OCI-LY1 (cell line): Measurements from ENCODE around the gene SLC1A3.

Experiments used
- H2AFZ ChIP-seq: fragments of 200-600 bp; sonication (generic), shearing (Covaris generic); 2 replicates; pipeline ENCODE4 v1.6.0; 2014; ENCODE audit warnings: antibody characterized with exemption, mild to moderate bottlenecking, low read length
- H3F3A ChIP-seq: fragments of 200-600 bp; sonication (generic), shearing (Covaris generic); 2 replicates; pipeline ENCODE4 v1.6.0; 2014; ENCODE audit warnings: mild to moderate bottlenecking, antibody characterized with exemption, low read length, moderate library complexity; ENCODE audit not compliant: insufficient read depth
- H3K27ac ChIP-seq: fragments of 200-600 bp; sonication (generic); 2 replicates; pipeline ENCODE4 v1.5.1; 2014; ENCODE audit warnings: low read length, mixed run types, mild to moderate bottlenecking, low read depth; ENCODE audit not compliant: poor library complexity, severe bottlenecking
- H3K27me3 ChIP-seq: fragments of 200-600 bp; sonication (generic); 2 replicates; pipeline ENCODE4 v1.6.0; 2014; ENCODE audit warnings: antibody characterized with exemption, mild to moderate bottlenecking, low read length, moderate library complexity; ENCODE audit not compliant: insufficient read depth
- H3K36me3 ChIP-seq: fragments of 200-600 bp; sonication (generic); 2 replicates; pipeline ENCODE4 v1.6.1; 2014; ENCODE audit warnings: mild to moderate bottlenecking, antibody characterized with exemption, low read length, moderate library complexity, mixed read lengths; ENCODE audit not compliant: insufficient read depth
- H3K4me1 ChIP-seq: fragments of 200-600 bp; sonication (generic); 2 replicates; pipeline ENCODE4 v1.5.1; 2014; ENCODE audit warnings: mild to moderate bottlenecking, low read length, moderate library complexity; ENCODE audit not compliant: insufficient read depth, severe bottlenecking
- H3K4me2 ChIP-seq: fragments of 200-600 bp; sonication (generic), shearing (Covaris generic); 2 replicates; pipeline ENCODE4 v1.6.1; 2014; ENCODE audit warnings: low read length
- H3K4me3 ChIP-seq: fragments of 200-600 bp; sonication (generic); 2 replicates; pipeline ENCODE4 v1.5.1; 2014; ENCODE audit warnings: low read length, low read depth, mild to moderate bottlenecking, mixed read lengths; ENCODE audit not compliant: poor library complexity, severe bottlenecking
- H3K79me2 ChIP-seq: fragments of 200-600 bp; shearing (Covaris generic); 2 replicates; pipeline ENCODE4 v1.6.1; 2016; ENCODE audit warnings: mixed run types, low read length, mixed read lengths; ENCODE audit not compliant: insufficient read depth
- H3K9ac ChIP-seq: fragments of 200-600 bp; sonication (generic), shearing (Covaris generic); 2 replicates; pipeline ENCODE4 v1.6.1; 2014; ENCODE audit warnings: mild to moderate bottlenecking, low read length, mixed read lengths
- H3K9me2 ChIP-seq: fragments of 200-600 bp; sonication (generic), shearing (Covaris generic); 2 replicates; pipeline ENCODE4 v1.6.1; 2014; ENCODE audit warnings: low read depth, mild to moderate bottlenecking, low read length, mixed read lengths
- H3K9me3 ChIP-seq: fragments of 200-600 bp; shearing (Covaris generic); 2 replicates; pipeline ENCODE4 v1.6.1; 2014; ENCODE audit warnings: low read length, mixed read lengths
- H4K20me1 ChIP-seq: fragments of 200-600 bp; sonication (generic), shearing (Covaris generic); 2 replicates; pipeline ENCODE4 v1.6.0; 2016; ENCODE audit warnings: mild to moderate bottlenecking, low read length; ENCODE audit not compliant: insufficient read depth
- CTCF ChIP-seq: fragments of 200-600 bp; sonication (generic), shearing (Covaris generic); IDR thresholded peaks from 2 replicates; pipeline ENCODE4 v1.5.1; 2017; ENCODE audit warnings: mild to moderate bottlenecking, antibody characterized with exemption, low read length, moderate library complexity, mixed read lengths
- EZH2 ChIP-seq: fragments of 200-600 bp; sonication (generic), shearing (Covaris generic); IDR thresholded peaks from 2 replicates; pipeline ENCODE4 v1.8.0; 2017; ENCODE audit warnings: borderline replicate concordance, mixed run types, mild to moderate bottlenecking, antibody characterized with exemption, low read length, moderate library complexity, mixed read lengths

Gene SLC1A3

GRCh38 chr5:36638056-36638455, 31.6 kb downstream of the SLC1A3 start:
- no peaks in the 10 kb centered on the region for H3K79me2 ChIP-seq
- H3K36me3 ChIP-seq = no peaks in the 10 kb centered on the region
- no peak overlapping the region for H3K9ac ChIP-seq
- no peaks in the 10 kb centered on the region for H3K9me3 ChIP-seq
- no peaks in the 10 kb centered on the region for H3K27me3 ChIP-seq
- no peaks in the 10 kb centered on the region for H4K20me1 ChIP-seq
- no peak overlapping the region for H3K27ac ChIP-seq
- H3K4me2 ChIP-seq = no peak overlapping the region
- H3F3A ChIP-seq = no peaks in the 10 kb centered on the region
- H3K4me1 ChIP-seq = no peaks in the 10 kb centered on the region
- no peaks in the 10 kb centered on the region for H3K9me2 ChIP-seq
- no peak overlapping the region for H3K4me3 ChIP-seq
- no peak for TF ChIP-seq EZH2
- no peak for TF ChIP-seq CTCF
- H2AFZ ChIP-seq = no peak overlapping the region

DNA sequence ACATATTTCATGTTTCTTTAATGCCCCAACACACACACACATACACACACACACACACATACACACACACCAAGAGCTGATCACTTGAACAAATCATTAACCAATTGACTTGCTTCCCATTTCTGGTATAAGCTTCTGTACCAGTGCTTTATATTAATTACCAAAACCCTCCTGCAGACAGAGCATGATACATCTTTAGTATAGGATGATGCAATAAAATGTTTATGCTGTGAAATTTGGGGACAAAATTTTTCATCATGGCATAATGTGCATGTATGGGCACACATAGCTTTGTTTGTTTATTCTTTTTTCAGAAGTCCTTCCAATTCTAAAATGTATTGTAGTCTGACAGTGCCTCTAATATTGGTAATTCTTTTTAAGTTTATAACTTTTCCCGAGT, 34.5 kb downstream of the SLC1A3 start:
- Histone ChIP-seq H3K9me3 (no peaks in the 10 kb centered on the region), H3K9me2 (no peaks in the 10 kb centered on the region), H3K4me3 (no peak overlapping the region), H3K27ac (no peak overlapping the region), H3K9ac (no peak overlapping the region), H4K20me1 (no peaks in the 10 kb centered on the region), H2AFZ (no peak overlapping the region), H3K36me3 (no peaks in the 10 kb centered on the region), H3K4me2 (no peak overlapping the region), H3K79me2 (no peaks in the 10 kb centered on the region), H3K27me3 (no peaks in the 10 kb centered on the region), H3F3A (no peaks in the 10 kb centered on the region), H3K4me1 (no peaks in the 10 kb centered on the region)
- no peak for TF ChIP-seq CTCF
- TF ChIP-seq EZH2 = no peak

DNA sequence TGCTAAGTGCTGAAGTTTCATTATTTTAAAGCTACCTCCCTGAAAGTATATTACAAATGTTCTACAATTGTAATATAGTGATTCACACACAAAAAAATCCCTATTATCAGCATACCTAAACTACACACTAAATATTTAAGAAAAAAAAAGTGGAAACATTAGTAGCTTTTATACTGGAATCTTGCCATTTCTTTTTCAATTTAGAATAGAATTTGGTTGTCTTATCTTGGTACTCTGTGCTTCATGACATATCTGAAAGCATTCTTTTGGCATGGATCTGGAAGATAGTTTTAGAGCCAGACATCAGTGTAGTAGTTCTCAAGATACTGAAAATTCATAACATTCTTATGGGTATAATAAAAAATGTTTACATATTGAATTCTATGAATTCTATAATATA, 35.0 kb downstream of the SLC1A3 start:
- no peaks in the 10 kb centered on the region for H3K9me3 ChIP-seq
- H2AFZ ChIP-seq = no peak overlapping the region
- H4K20me1 ChIP-seq = no peaks in the 10 kb centered on the region
- H3K4me1 ChIP-seq = no peaks in the 10 kb centered on the region
- no peaks in the 10 kb centered on the region for H3K36me3 ChIP-seq
- no peaks in the 10 kb centered on the region for H3K9me2 ChIP-seq
- no peak overlapping the region for H3K27ac ChIP-seq
- H3K4me3 ChIP-seq = no peak overlapping the region
- TF ChIP-seq EZH2 (no peak), CTCF (no peak)
- no peaks in the 10 kb centered on the region for H3K79me2 ChIP-seq
- no peak overlapping the region for H3K4me2 ChIP-seq
- H3K9ac ChIP-seq = no peak overlapping the region
- no peaks in the 10 kb centered on the region for H3F3A ChIP-seq
- H3K27me3 ChIP-seq = no peaks in the 10 kb centered on the region
